Measurements from ENCODE around the gene SOX6. TPM values are rescaled to one million over a fixed set of nuclear protein-coding genes. Genes with fewer than 3 reads are reported as not detected.

Gene SOX6
- total and polyA plus RNA-seq, 2 donors (not counting 1 experiment from before 2014, with no cell fraction given): 3.0 to 5.1 TPM

- H3K9ac ChIP-seq (ENCODE audit: insufficient read depth, low read length): no peak overlapping the region
- no peaks in the 10 kb centered on the region for H3K9me3 ChIP-seq (ENCODE audit: control insufficient read depth, insufficient read depth, low read depth, low read length)
- H3K4me1 ChIP-seq (ENCODE audit: control insufficient read depth, extremely low read depth, insufficient read depth, low read length): no peaks in the 10 kb centered on the region
- H3K4me3 ChIP-seq (replicated peaks in 1 of 4; ENCODE audit: control extremely low read depth in 1 of 4, insufficient read depth in 1 of 4, low read depth in 3 of 4, low read length in 4 of 4): no peak overlapping the region
- H4K20me1 ChIP-seq (ENCODE audit: control insufficient read depth, extremely low read depth, insufficient read depth, low read length): no peaks in the 10 kb centered on the region
- no peak overlapping the region for H3K4me2 ChIP-seq (ENCODE audit: extremely low read depth, insufficient read depth, low read length)
- DNase-seq (ENCODE audit: low read depth in 2 of 2): peak in 1 of 2 donors; percentile 43
- H3K27ac ChIP-seq (ENCODE audit: insufficient read depth, low read length): no peak overlapping the region
- no peak overlapping the region for H2AFZ ChIP-seq (ENCODE audit: low read length)
- TF ChIP-seq, protein P1, sequence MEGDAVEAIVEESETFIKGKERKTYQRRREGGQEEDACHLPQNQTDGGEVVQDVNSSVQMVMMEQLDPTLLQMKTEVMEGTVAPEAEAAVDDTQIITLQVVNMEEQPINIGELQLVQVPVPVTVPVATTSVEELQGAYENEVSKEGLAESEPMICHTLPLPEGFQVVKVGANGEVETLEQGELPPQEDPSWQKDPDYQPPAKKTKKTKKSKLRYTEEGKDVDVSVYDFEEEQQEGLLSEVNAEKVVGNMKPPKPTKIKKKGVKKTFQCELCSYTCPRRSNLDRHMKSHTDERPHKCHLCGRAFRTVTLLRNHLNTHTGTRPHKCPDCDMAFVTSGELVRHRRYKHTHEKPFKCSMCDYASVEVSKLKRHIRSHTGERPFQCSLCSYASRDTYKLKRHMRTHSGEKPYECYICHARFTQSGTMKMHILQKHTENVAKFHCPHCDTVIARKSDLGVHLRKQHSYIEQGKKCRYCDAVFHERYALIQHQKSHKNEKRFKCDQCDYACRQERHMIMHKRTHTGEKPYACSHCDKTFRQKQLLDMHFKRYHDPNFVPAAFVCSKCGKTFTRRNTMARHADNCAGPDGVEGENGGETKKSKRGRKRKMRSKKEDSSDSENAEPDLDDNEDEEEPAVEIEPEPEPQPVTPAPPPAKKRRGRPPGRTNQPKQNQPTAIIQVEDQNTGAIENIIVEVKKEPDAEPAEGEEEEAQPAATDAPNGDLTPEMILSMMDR (conservative IDR thresholded peaks at IDR 0.05 in 1 of 2, IDR thresholded peaks at IDR 0.05 in 1 of 2; ENCODE audit: low read depth in 1 of 2, low read length in 2 of 2): no peak
- no peak for TF ChIP-seq EZH2 (IDR thresholded peaks at IDR 0.05; ENCODE audit: low read length, missing control alignments)
- no peaks in the 10 kb centered on the region for H3K36me3 ChIP-seq (ENCODE audit: control insufficient read depth, insufficient read depth, low read length)
- no peaks in the 10 kb centered on the region for H3K27me3 ChIP-seq (ENCODE audit: control insufficient read depth, insufficient read depth, low read length)
- no peaks in the 10 kb centered on the region for H3K79me2 ChIP-seq (ENCODE audit: control insufficient read depth, insufficient read depth, low read length)
These were observed 29.6 kb downstream of the SOX6 start for GRCh38 chr11:16326679-16327297.

DNA sequence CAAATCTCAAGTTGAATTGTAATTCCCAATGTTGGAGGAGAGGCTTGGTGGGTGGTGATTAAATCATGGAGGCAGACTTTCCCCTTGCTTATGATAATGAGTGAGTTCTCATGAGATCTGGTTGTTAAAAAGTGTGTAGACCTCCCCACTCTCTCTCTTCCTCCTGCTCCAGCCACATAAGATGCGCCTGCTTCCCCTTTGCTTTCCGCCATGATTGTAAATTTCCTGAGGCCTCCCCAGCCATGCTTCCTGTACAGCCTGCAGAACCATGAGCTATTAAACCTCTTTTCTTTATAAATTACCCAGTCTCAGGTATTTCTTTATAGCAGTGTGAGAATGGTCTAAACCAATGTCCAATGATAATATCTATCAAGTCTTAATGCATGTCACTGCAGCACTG lies 34.2 kb downstream of the SOX6 start:
- no peak overlapping the region for H3K4me2 ChIP-seq (ENCODE audit: extremely low read depth, insufficient read depth, low read length)
- no peaks in the 10 kb centered on the region for H3K9me3 ChIP-seq (ENCODE audit: control insufficient read depth, insufficient read depth, low read depth, low read length)
- TF ChIP-seq, protein P1 (conservative IDR thresholded peaks at IDR 0.05 in 1 of 2, IDR thresholded peaks at IDR 0.05 in 1 of 2; ENCODE audit: low read depth in 1 of 2, low read length in 2 of 2): no peak
- TF ChIP-seq EZH2 (IDR thresholded peaks at IDR 0.05; ENCODE audit: low read length, missing control alignments): no peak
- no peak overlapping the region for H3K4me3 ChIP-seq (replicated peaks in 1 of 4; ENCODE audit: control extremely low read depth in 1 of 4, insufficient read depth in 1 of 4, low read depth in 3 of 4, low read length in 4 of 4)
- H2AFZ ChIP-seq (ENCODE audit: low read length): no peak overlapping the region
- no peaks in the 10 kb centered on the region for H4K20me1 ChIP-seq (ENCODE audit: control insufficient read depth, extremely low read depth, insufficient read depth, low read length)
- H3K36me3 ChIP-seq (ENCODE audit: control insufficient read depth, insufficient read depth, low read length): no peaks in the 10 kb centered on the region
- no peak overlapping the region for H3K27ac ChIP-seq (ENCODE audit: insufficient read depth, low read length)
- H3K9ac ChIP-seq (ENCODE audit: insufficient read depth, low read length): no peak overlapping the region
- DNase-seq (ENCODE audit: low read depth in 2 of 2): no peak
- H3K4me1 ChIP-seq (ENCODE audit: control insufficient read depth, extremely low read depth, insufficient read depth, low read length): no peaks in the 10 kb centered on the region
- H3K79me2 ChIP-seq (ENCODE audit: control insufficient read depth, insufficient read depth, low read length): no peaks in the 10 kb centered on the region
- no peaks in the 10 kb centered on the region for H3K27me3 ChIP-seq (ENCODE audit: control insufficient read depth, insufficient read depth, low read length)

DNA sequence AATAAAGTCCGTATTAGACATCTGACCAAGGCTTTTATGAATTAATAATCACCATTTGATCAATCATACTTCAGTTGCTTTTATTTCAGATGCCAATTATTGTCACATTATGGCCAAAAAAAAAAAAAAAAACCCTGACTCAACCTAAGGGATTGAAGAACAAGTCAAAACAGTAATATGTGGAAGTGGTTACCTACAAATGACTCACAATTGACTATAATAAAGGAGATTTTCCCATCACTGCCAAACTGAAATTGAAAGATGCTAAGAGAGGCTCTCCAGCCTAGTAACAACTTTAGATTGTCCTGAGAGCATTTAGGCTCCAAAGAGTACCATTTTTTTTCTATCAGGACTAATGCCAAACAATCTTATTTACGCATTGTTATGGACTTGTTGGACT lies 35.2 kb downstream of the SOX6 start:
- Histone ChIP-seq H3K9me3 (ENCODE audit: control insufficient read depth, insufficient read depth, low read depth, low read length) (no peaks in the 10 kb centered on the region), H3K4me3 (replicated peaks in 1 of 4; ENCODE audit: control extremely low read depth in 1 of 4, insufficient read depth in 1 of 4, low read depth in 3 of 4, low read length in 4 of 4) (no peak overlapping the region), H3K27ac (ENCODE audit: insufficient read depth, low read length) (no peak overlapping the region), H3K36me3 (ENCODE audit: control insufficient read depth, insufficient read depth, low read length) (no peaks in the 10 kb centered on the region), H3K27me3 (ENCODE audit: control insufficient read depth, insufficient read depth, low read length) (no peaks in the 10 kb centered on the region), H3K79me2 (ENCODE audit: control insufficient read depth, insufficient read depth, low read length) (no peaks in the 10 kb centered on the region), H3K9ac (ENCODE audit: insufficient read depth, low read length) (no peak overlapping the region), H3K4me2 (ENCODE audit: extremely low read depth, insufficient read depth, low read length) (no peak overlapping the region), H4K20me1 (ENCODE audit: control insufficient read depth, extremely low read depth, insufficient read depth, low read length) (no peaks in the 10 kb centered on the region), H2AFZ (ENCODE audit: low read length) (no peak overlapping the region), H3K4me1 (ENCODE audit: control insufficient read depth, extremely low read depth, insufficient read depth, low read length) (no peaks in the 10 kb centered on the region)
- TF ChIP-seq, protein P1 (conservative IDR thresholded peaks at IDR 0.05 in 1 of 2, IDR thresholded peaks at IDR 0.05 in 1 of 2; ENCODE audit: low read depth in 1 of 2, low read length in 2 of 2): no peak
- no peak for TF ChIP-seq EZH2 (IDR thresholded peaks at IDR 0.05; ENCODE audit: low read length, missing control alignments)
- peak in 1 of 2 donors; percentile 13 for DNase-seq (ENCODE audit: low read depth in 2 of 2)

All from fibroblast of lung (primary cell).